Measurements from ENCODE around the gene C1orf232.

The C1orf232 gene

DNA sequence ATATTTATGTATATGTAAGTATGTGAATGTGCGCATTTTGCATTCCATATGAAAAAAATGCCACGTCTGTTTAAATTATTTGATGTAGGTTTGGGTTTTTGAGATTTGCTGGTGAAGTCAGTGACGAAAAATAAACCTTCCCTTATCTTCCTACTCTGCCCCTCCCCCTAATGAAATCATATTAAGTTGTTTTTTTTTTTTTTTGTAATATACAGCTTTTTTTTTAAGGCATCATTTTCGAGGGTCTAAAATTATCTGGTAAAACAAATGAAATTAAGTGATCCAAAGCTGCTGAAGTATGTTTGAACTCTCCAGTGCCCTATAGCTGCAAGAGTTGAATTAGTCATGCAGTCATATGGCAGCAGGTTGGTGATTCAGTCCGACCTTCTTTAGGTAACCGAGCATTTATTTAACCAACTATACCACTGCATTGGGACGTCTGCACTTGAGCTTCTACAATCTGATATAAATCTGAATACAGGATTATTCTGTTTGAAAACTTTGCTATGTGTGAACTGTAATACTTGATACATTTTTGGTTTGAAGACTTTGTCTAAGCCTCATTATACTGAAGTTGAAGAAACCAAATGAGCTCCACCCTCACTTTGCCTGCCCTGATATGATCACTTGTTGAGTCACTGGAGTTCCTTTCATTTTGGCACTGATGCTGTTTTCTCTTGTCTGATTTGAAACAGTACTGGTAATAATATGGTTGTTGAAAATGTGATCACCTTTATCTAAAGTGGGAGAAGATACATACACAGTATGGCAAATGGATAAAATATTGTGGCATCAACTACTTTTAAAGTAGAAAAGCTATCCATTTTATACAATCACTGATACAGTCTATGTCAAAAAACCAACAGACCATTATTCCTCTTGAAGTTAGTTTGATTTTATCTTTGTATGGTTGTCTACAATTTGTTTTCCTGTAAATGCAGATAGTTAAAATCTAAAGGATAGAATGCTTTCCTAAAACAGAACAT is 45.5 kb downstream of the C1orf232 start:
- no peak for DNase-seq

DNA sequence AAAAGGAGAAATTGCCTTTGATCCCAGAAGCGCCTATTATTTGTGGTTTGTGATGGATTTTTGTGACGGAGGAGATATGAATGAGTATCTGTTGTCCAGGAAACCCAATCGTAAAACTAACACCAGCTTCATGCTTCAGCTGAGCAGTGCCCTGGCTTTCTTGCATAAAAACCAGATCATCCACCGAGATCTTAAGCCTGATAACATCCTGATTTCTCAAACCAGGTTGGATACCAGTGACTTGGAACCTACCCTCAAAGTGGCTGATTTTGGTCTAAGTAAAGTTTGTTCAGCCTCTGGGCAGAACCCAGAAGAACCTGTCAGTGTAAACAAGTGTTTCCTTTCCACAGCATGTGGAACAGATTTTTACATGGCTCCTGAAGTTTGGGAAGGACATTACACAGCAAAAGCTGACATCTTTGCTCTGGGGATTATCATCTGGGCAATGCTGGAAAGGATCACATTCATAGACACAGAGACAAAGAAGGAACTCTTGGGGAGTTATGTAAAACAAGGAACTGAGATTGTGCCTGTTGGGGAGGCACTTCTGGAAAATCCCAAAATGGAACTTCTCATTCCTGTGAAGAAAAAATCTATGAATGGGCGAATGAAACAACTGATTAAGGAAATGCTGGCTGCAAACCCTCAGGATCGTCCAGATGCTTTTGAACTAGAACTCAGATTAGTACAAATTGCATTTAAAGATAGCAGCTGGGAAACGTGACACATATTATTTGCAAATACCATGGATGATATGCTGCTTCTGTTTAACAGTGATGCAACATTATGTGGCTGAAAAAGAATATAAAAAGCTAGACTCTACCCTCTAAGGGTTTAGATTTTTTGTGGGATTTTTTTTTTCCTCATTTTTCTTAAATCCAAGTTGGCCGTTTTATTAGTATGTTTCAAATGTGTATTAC is 46.6 kb downstream of the C1orf232 start:
- DNase-seq: no peak

DNA sequence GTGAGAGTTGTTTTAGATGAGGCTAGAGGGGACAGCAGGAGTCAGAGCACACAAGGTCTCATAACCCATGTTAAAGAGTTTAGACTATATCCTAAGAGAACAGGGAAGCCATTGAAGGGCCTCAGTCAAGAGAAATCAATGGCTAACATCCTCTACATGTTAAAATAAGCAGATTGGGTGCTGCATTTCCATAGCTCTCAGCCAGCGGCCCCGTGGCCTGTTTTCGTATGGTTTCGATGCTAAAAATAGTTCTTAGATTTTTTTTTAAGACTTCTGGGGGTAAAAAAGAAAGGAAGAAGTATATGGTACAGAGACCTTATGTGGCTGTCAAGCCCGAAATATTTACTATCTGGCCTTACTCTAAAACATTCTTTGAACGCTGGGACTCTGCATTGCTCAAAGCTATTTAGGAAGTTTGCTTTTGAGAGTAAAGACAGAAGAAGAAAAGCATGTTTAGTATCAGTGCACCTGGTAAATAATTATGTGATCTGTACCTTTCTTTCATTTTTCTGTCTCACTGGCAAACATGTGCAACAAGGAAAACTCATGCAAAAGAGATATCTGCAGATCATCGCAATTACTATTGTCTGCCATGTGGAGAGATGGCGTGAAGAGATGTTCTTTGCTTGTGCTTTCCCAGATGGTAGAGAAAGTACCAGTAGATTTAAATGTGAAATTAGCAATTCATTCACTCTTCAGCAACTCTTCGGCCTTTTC is 48.7 kb downstream of the C1orf232 start:
- no peak for DNase-seq

DNA sequence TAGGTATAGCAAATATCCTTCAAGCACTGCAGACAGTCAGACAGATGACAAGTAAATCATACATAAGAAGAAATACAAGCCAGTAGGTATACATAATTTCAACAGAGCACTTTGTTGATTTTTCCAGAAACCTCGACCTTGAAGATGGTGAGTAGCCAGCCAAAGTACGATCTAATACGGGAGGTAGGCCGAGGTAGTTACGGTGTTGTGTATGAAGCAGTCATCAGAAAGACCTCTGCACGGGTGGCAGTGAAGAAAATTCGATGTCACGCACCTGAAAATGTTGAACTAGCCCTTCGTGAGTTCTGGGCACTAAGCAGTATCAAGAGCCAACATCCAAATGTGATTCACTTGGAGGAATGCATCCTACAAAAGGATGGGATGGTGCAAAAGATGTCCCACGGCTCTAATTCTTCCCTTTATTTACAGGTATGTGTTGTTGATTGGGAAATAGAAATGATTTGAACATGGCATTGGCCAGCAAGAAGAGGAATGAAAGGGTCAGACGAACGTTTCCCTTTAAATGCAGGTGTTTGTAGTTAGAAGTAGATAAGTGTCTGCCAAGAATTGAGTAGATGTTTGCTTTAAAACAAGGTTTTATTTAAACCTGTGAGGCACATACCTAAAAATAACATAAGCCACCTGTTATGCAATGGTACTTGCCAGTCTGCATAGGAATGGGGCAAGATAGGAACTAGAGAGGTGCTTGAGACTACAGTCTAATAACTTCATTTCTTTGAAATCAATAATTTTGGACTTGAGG is 54.4 kb downstream of the C1orf232 start:
- DNase-seq: no peak
